Stimulated activated naive CD8-positive, alpha-beta T cell treated with anti-CD3 and anti-CD28 coated beads, Interleukin-15, amount 100 ng/mL, for 72 hours (primary cell): ENCODE measurements around the gene RCN2.

ENCODE experiments used
- ATAC-seq: fragments of 150-1000 bp; cut with Tn5 transposase; 2 replicates; pipeline ENCODE4 v1.10.0; 2021; ENCODE audit warnings: mild to moderate bottlenecking, moderate library complexity
- DNase-seq, 2 donors: peaks; one replicate each; pipeline ENCODE4 v3.0.0; 2021 to 2022
- H3K27ac Mint-ChIP-seq, 2 donors: one replicate each; pipeline ENCODE4 v1.8.0; 2022; ENCODE audit warnings: mild to moderate bottlenecking in 2 of 2, mixed read lengths in 2 of 2, moderate library complexity in 2 of 2
- H3K27me3 Mint-ChIP-seq: one replicate; pipeline ENCODE4 v1.8.0; 2022; ENCODE audit warnings: mixed read lengths
- H3K4me1 Mint-ChIP-seq: one replicate; pipeline ENCODE4 v1.8.0; 2022; ENCODE audit warnings: mild to moderate bottlenecking, mixed read lengths
- H3K4me3 Mint-ChIP-seq, 2 donors: one replicate each; pipeline ENCODE4 v1.8.0; 2022; ENCODE audit warnings: mild to moderate bottlenecking in 2 of 2, mixed read lengths in 2 of 2, moderate library complexity in 1 of 2
- H3K9me3 Mint-ChIP-seq, 2 donors: one replicate each; pipeline ENCODE4 v1.8.0; 2022; ENCODE audit warnings: mixed read lengths in 2 of 2

The RCN2 gene

DNA sequence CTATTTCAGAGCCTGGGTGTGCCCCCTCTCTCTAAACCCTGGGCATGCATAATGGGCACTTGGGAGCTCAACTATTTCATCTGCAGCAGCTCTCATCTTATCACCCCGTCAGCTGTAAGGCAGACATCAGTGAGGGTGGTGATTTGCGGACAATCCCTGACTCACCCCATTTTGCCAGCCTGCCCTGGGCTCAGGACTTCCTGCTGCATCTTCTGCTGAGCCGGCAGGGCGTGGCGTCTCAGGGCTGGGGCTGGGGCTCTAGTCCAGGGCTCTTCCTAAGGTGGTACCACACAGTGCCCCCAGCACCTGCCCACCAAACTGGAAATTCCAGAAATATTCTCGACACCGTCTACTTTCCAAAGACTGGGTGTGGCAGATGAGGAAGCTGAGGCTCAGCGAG lies 62.5 kb downstream of the RCN2 start:
- ATAC-seq: peak; percentile 54
- Mint-ChIP-seq H3K9me3 (no peaks in the 10 kb centered on the region), H3K4me1 (peaks cover 73% of the 10 kb centered on the region), H3K27ac (peak overlapping the region; percentile 98), H3K27me3 (no peaks in the 10 kb centered on the region), H3K4me3 (peak overlapping the region; percentile 99)
- peak; percentile 47 to 66 for DNase-seq

- ATAC-seq (peak; percentile 37), DNase-seq (no peak)
- Mint-ChIP-seq H3K4me1 (peaks cover 73% of the 10 kb centered on the region), H3K27ac (peak overlapping the region; percentile 98), H3K9me3 (no peaks in the 10 kb centered on the region), H3K27me3 (no peaks in the 10 kb centered on the region), H3K4me3 (peak overlapping the region; percentile 99)
Observed at GRCh38 chr15:76994496-76994895, 62.9 kb downstream of the RCN2 start.

DNA sequence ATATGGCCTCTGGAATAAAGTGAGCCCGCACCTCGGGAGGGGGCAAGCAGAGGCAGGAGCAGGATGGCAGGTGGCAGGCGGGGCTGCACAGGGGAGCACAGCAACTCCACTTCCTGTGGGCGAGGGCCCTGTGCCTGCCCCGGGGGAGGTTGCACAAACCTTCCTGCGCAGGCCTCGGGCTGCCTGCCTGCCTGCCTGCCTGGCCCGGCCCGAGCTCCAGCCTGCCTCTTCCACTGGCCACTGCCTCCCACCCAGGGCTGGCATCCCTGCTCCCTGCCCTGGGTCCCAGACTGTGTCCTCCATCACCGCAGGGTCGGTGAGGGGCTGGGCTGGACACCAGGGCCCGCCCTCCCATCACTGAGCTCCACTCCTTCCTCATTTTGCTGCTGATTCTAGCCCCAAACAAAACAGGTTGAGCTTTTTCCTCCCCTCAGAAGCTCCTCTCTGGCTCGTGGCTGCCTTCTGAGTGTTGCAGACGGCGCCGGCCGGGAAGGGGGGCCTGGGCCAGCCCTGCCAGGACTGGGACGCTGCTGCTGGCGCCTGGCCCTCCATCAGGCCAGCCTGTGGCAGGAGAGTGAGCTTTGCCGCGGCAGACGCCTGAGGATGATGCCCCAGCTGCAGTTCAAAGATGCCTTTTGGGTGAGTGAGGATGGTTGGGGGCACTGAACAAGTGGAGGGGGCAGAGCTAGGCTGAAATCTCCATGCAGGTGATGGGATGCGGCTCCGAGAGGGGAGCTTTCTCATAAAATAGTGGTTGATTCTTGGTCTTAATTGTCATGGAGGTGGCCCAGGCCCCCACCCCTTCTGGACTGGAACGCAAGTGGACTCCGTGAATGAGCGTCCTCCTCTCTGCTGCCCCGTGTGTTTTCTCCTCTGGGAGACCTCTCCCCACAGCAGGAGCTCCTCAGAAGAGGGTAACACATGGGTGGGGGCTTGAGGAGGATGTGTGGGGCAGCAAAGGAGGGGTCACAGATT lies 63.7 kb downstream of the RCN2 start, which contains the start of gene PSTPIP1:
Gene PSTPIP1 (plus strand): TSS at position 156 of the 975 bp plus-strand sequence. CDS start 448 bp downstream, at position 604.
- Mint-ChIP-seq H3K4me3 (peak within 1 kb of the TSS; percentile 99), H3K4me1 (peaks cover 74% of the 10 kb centered on the region), H3K27me3 (no peaks in the 10 kb centered on the region), H3K9me3 (no peaks in the 10 kb centered on the region), H3K27ac (peak within 1 kb of the TSS; percentile 98)
- DNase-seq (peak; percentile 69 to 78), ATAC-seq (peak; percentile 80)

DNA sequence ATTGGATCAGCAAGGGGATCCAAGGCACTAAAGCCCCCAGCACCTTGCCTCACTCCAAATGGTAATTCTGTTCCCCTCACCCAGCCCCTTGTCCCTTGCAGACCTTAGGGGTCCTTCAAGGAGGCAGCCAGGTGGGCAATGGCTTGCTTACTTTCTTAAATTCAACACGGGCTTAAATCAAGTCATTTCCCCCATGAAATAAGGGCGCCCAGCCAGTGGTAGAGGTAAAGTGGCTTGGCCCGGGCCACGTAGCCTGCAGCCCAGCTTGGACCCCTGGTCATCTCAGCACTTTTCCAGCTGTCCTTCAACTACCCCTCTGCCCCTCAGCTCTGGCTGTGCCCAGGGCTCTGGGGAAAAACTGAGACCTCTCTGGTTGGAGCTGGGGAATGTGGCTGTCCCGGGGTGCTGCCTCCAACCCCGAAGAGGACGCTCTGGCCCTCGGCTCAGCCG lies 64.6 kb downstream of the RCN2 start:
- H3K27me3 Mint-ChIP-seq: no peaks in the 10 kb centered on the region
- ATAC-seq (no peak), DNase-seq (no peak)
- H3K9me3 Mint-ChIP-seq: no peaks in the 10 kb centered on the region
- H3K4me1 Mint-ChIP-seq: peaks cover 82% of the 10 kb centered on the region
- H3K4me3 Mint-ChIP-seq: peak overlapping the region; percentile 99
- peak overlapping the region; percentile 98 for H3K27ac Mint-ChIP-seq

GRCh38 chr15:76996526-76997401 lies 65.2 kb downstream of the RCN2 start:
- DNase-seq: peak in 1 of 2 donors; percentile 64
- Mint-ChIP-seq H3K27ac (peak overlapping the region; percentile 87 to 98), H3K27me3 (no peaks in the 10 kb centered on the region), H3K9me3 (no peaks in the 10 kb centered on the region), H3K4me1 (peaks cover 88% of the 10 kb centered on the region), H3K4me3 (peak overlapping the region; percentile 99)
- ATAC-seq: peak; percentile 52

DNA sequence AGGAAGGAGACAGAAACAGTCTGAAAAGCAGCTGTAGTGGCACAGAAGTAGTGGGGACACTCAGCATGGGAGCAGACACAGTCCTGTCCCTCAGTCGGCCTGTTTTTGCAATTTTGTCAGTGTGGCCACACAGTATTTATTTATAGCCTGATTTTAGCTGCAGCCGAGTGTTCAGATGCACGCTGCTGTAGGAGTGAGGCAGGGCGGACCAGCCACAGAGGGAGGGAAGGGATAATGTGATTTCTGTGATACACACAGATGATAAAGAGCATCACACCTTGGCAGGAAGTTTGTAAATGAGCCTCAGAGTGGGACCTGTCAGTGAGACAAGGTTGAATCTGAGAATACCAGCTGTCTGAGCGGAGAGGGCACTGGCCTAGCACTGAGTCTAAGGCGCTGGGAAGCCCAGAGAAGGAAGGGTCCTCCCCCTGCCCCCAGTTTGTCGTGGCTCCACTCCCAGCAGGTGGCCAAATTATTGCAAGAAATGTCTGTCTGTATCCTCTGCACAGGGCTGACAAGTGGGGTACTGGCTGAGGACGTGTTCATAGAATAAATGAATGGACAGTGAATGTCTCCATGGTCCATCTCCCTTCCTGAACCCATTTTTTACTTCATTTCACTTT lies 67.2 kb downstream of the RCN2 start:
- ATAC-seq: no peak
- peaks cover 88% of the 10 kb centered on the region for H3K4me1 Mint-ChIP-seq
- H3K4me3 Mint-ChIP-seq: peak overlapping the region; percentile 99
- no peak for DNase-seq
- no peaks in the 10 kb centered on the region for H3K9me3 Mint-ChIP-seq
- no peaks in the 10 kb centered on the region for H3K27me3 Mint-ChIP-seq
- peak overlapping the region in 1 of 2 donors; percentile 59 for H3K27ac Mint-ChIP-seq

GRCh38 chr15:76999996-77000395 lies 68.4 kb downstream of the RCN2 start:
- peaks cover 88% of the 10 kb centered on the region for H3K4me1 Mint-ChIP-seq
- DNase-seq: no peak
- no peak for ATAC-seq
- no peak overlapping the region for H3K27ac Mint-ChIP-seq
- H3K27me3 Mint-ChIP-seq: no peaks in the 10 kb centered on the region
- H3K4me3 Mint-ChIP-seq: peak overlapping the region; percentile 30 to 38
- peaks cover 9 to 11% of the 10 kb centered on the region in 2 donors for H3K9me3 Mint-ChIP-seq

DNA sequence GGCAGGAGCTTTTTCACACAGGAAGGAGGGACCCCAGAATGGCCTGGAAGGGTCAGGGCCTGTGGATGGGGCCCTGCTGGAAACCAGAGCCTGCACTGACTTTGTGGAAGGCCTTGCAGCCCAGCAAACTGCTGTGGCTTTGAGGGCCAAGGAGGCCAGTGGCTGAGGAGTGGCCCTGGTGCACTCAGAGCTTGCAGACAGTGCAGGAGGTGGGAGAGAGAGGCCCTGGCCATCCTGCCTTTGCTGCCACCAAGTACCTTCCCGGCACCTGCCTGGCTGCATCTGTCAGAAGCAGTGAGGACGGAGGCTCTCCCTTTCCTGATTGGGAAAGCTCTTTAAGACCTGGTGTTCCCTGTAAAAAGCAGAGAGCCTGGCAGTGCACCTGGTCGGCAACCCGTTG lies 69.8 kb downstream of the RCN2 start:
- Mint-ChIP-seq H3K27me3 (no peaks in the 10 kb centered on the region), H3K4me1 (peaks cover 96% of the 10 kb centered on the region), H3K9me3 (peaks cover 9 to 11% of the 10 kb centered on the region in 2 donors), H3K4me3 (peak overlapping the region; percentile 59 to 65), H3K27ac (peak overlapping the region; percentile 28 to 82)
- DNase-seq (no peak), ATAC-seq (no peak)

GRCh38 chr15:77001966-77002365 lies 70.4 kb downstream of the RCN2 start:
- peaks cover 9 to 11% of the 10 kb centered on the region in 2 donors for H3K9me3 Mint-ChIP-seq
- ATAC-seq (no peak), DNase-seq (no peak)
- H3K27me3 Mint-ChIP-seq: no peaks in the 10 kb centered on the region
- H3K4me3 Mint-ChIP-seq: peak overlapping the region; percentile 58 to 81
- H3K4me1 Mint-ChIP-seq: peaks cover 96% of the 10 kb centered on the region
- no peak overlapping the region for H3K27ac Mint-ChIP-seq

- peaks cover 94% of the 10 kb centered on the region for H3K4me1 Mint-ChIP-seq
- peaks cover 9 to 11% of the 10 kb centered on the region in 2 donors for H3K9me3 Mint-ChIP-seq
- DNase-seq (no peak), ATAC-seq (no peak)
- peak overlapping the region; percentile 58 to 81 for H3K4me3 Mint-ChIP-seq
- H3K27ac Mint-ChIP-seq: peak overlapping the region; percentile 1 to 79
- no peaks in the 10 kb centered on the region for H3K27me3 Mint-ChIP-seq
Observed at GRCh38 chr15:77002436-77002835, 70.9 kb downstream of the RCN2 start.

DNA sequence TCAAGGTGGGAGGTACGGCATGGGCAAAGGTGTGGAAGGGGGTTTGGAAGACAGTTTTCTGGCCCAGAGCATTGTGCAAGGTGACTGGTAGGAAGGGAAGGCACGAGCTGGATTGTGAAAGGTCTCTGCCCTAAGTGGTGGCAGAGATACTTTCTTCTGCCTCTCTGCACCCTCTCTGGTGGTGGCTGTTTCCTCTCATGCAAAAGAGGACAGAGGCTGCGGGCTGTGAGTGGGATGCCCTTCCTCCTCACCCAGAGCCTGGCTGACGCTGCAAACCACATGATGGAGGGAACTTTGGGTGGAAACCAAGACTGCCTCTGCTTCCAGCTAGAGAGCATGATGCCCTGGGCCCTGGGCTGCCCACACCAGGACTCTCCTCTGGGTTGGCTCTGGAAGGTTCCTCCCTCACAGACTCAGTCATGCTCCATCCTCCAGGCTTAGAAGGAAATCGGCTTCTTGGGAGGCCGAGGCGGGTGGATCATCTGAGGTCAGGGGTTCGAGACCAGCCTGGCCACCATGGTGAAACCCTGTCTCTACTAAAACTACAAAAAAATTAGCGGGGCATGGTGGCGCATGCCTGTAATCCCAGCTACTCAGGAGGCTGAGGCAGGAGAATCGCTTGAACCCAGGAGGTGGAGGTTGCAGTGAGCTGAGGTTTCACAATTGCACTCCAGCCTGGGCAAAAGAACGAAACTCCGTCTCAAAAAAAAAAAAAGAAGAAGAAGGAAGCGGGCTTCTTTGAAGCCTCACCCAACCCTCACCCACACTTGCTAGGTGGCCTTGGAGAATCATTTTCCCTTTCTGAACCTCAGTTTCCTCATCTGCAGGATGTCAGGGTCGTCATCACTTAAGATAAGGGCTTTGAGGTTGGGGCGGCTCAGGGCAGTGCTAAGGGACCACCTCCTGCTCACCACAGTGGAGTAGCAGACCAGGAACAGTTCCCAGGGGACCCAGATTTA lies 71.7 kb downstream of the RCN2 start:
- peaks cover 9 to 11% of the 10 kb centered on the region in 2 donors for H3K9me3 Mint-ChIP-seq
- H3K27ac Mint-ChIP-seq: peak overlapping the region; percentile 27 to 79
- peaks cover 86% of the 10 kb centered on the region for H3K4me1 Mint-ChIP-seq
- ATAC-seq (peak; percentile 93), DNase-seq (peak; percentile 60 to 84)
- no peaks in the 10 kb centered on the region for H3K27me3 Mint-ChIP-seq
- peak overlapping the region; percentile 58 to 81 for H3K4me3 Mint-ChIP-seq
